ENCODE data around the gene SNU13.

- TF ChIP-seq CTCF (conservative IDR thresholded peaks at IDR 0.05; ENCODE audit: low read depth, low read length) (no peak), EZH2 (IDR thresholded peaks at IDR 0.05; ENCODE audit: borderline replicate concordance, low read depth, low read length, poor library complexity, severe bottlenecking) (no peak)
These were observed 36.9 kb upstream of the SNU13 start for GRCh38 chr22:41725510-41726110.
